GM21529 (cell line): ENCODE results near the gene STXBP6.

Source experiments
- ATAC-seq: cut with Tn5 transposase; IDR thresholded peaks from one replicate; pipeline ENCODE4 v1.9.1; 2021; ENCODE audit not compliant: unreplicated experiment

The STXBP6 gene

GRCh38 chr14:25052921-25053320 lies 3.0 kb upstream of the STXBP6 start:
- no peak for ATAC-seq

- ATAC-seq, result no peak
Measured at GRCh38 chr14:25052385-25052784, 2.4 kb upstream of the STXBP6 start.

GRCh38 chr14:25050269-25051150 lies 563 bp upstream of the STXBP6 start:
- no peak for ATAC-seq

GRCh38 chr14:25049093-25049567 lies 817 bp downstream of the STXBP6 start:
- no peak for ATAC-seq

GRCh38 chr14:25048170-25049016 lies 1.6 kb downstream of the STXBP6 start:
- ATAC-seq, result no peak

GRCh38 chr14:25046301-25046943 lies 3.5 kb downstream of the STXBP6 start:
- ATAC-seq, result no peak

- no peak for ATAC-seq
Measured at GRCh38 chr14:25044106-25044698, 5.7 kb downstream of the STXBP6 start.

GRCh38 chr14:25042362-25043299 lies 7.3 kb downstream of the STXBP6 start:
- no peak for ATAC-seq

GRCh38 chr14:25041898-25042297 lies 8.0 kb downstream of the STXBP6 start:
- ATAC-seq, result no peak

GRCh38 chr14:25041484-25041883 lies 8.5 kb downstream of the STXBP6 start:
- ATAC-seq, result no peak

GRCh38 chr14:25039933-25040332 lies 10.0 kb downstream of the STXBP6 start:
- ATAC-seq, result no peak

GRCh38 chr14:25038044-25038668 lies 11.8 kb downstream of the STXBP6 start:
- ATAC-seq, result no peak

GRCh38 chr14:25037032-25037431 lies 12.9 kb downstream of the STXBP6 start:
- no peak for ATAC-seq

GRCh38 chr14:25034803-25035681 lies 14.9 kb downstream of the STXBP6 start:
- no peak for ATAC-seq

GRCh38 chr14:25033358-25033757 lies 16.6 kb downstream of the STXBP6 start:
- no peak for ATAC-seq

- ATAC-seq, result no peak
Measured at GRCh38 chr14:25032092-25032784, 17.7 kb downstream of the STXBP6 start.

GRCh38 chr14:25026476-25027137 lies 23.3 kb downstream of the STXBP6 start:
- ATAC-seq, result peak; percentile 61
